Endothelial cell of umbilical vein (primary cell): ENCODE data around the gene NCL. TPM values are rescaled to one million over a fixed set of nuclear protein-coding genes. Genes with fewer than 3 reads are reported as not detected.

Source experiments
- BruUV-seq: library from RNA; stranded (reverse); fragments of 400-500 nt; replicated peaks from 2 replicates; lab custom pipeline; 2021; lab: Mats Ljungman, UMichigan
- CTCF ChIA-PET: fragments of 300-600, 350-600 bp; sonication (Branson Sonifier 250); formaldehyde crosslinking; loops from one replicate; lab custom pipeline; 2021; ENCODE audit warnings: antibody characterized with exemption, inconsistent platforms; lab: Charles Lee
- POLR2A ChIA-PET: fragments of 300-600, 350-600 bp; sonication (Branson Sonifier 250); formaldehyde crosslinking; loops from one replicate; lab custom pipeline; 2021; ENCODE audit warnings: antibody characterized with exemption, inconsistent platforms; lab: Charles Lee
- DNase-seq: peaks from one replicate; pipeline ENCODE4 v3.0.0-alpha.2; 2011; ENCODE audit warnings: low read depth, low spot score
- FAIRE-seq: peaks from 2 replicates; lab custom pipeline; 2011; peaks lifted over from hg19 to GRCh38; lab: Jason Lieb, UNC
- H2AFZ ChIP-seq: 2 replicates; pipeline ENCODE4 v1.6.0; 2012; ENCODE audit warnings: low read depth, low read length, control low read depth, inconsistent platforms
- H3K27ac ChIP-seq: 2 replicates; pipeline ENCODE4 v1.5.1; 2011; ENCODE audit warnings: low read depth, mild to moderate bottlenecking, control low read depth, low read length, moderate library complexity; ENCODE audit not compliant: insufficient read depth
- H3K27me3 ChIP-seq, 2 experiments: 2 replicates each; pipeline versions ENCODE4 v1.6.0 to v1.6.1; 2011; ENCODE audit warnings: low read length in 2 of 2, mixed read lengths in 1 of 2; ENCODE audit not compliant: control insufficient read depth in 2 of 2, insufficient read depth in 2 of 2
- H3K36me3 ChIP-seq, 2 experiments: 2 replicates in 1 of 2; 3 replicates in 1 of 2; pipeline ENCODE4 v1.5.1; 2011; ENCODE audit warnings: low read length in 2 of 2, mild to moderate bottlenecking in 1 of 2, moderate library complexity in 1 of 2; ENCODE audit not compliant: control insufficient read depth in 2 of 2, insufficient read depth in 2 of 2; ENCODE audit errors: extremely low read depth in 1 of 2
- H3K4me1 ChIP-seq: 3 replicates; pipeline ENCODE4 v1.5.1; 2011; ENCODE audit warnings: mild to moderate bottlenecking, low read length; ENCODE audit not compliant: control insufficient read depth, insufficient read depth; ENCODE audit errors: extremely low read depth
- H3K4me2 ChIP-seq: 2 replicates; pipeline ENCODE4 v1.6.1; 2011; ENCODE audit warnings: low read length, control low read depth, mixed read lengths; ENCODE audit not compliant: insufficient read depth
- H3K4me3 ChIP-seq, 3 experiments: fragments of 200-600 bp in 1 of 3; sonication (generic), shearing (Covaris generic) in 1 of 3; replicated peaks in 1 of 3; 2 replicates each; pipeline ENCODE4 v1.5.1; 2011 to 2016; ENCODE audit warnings: control low read depth in 3 of 3, low read length in 3 of 3, mild to moderate bottlenecking in 2 of 3, inconsistent platforms in 1 of 3, low read depth in 1 of 3, moderate library complexity in 1 of 3; ENCODE audit not compliant: insufficient read depth in 1 of 3
- H3K79me2 ChIP-seq: 2 replicates; pipeline ENCODE4 v1.6.0; 2012; ENCODE audit warnings: low read length, inconsistent platforms; ENCODE audit not compliant: control insufficient read depth, insufficient read depth
- H3K9ac ChIP-seq: replicated peaks from 2 replicates; pipeline ENCODE3; 2011; ENCODE audit warnings: low read length, control low read depth; ENCODE audit not compliant: insufficient read depth; ENCODE audit errors: extremely low read depth
- H3K9me1 ChIP-seq: replicated peaks from 3 replicates; pipeline ENCODE4 v1.6.0; 2011; ENCODE audit warnings: mild to moderate bottlenecking, low read length; ENCODE audit not compliant: control insufficient read depth, insufficient read depth; ENCODE audit errors: extremely low read depth
- H3K9me3 ChIP-seq: replicated peaks from 2 replicates; pipeline ENCODE4 v1.5.1; 2012; ENCODE audit warnings: low read length, inconsistent platforms; ENCODE audit not compliant: control insufficient read depth, insufficient read depth
- H4K20me1 ChIP-seq: replicated peaks from 2 replicates; pipeline ENCODE3; 2011; ENCODE audit warnings: mild to moderate bottlenecking, low read length; ENCODE audit not compliant: control insufficient read depth, insufficient read depth; ENCODE audit errors: extremely low read depth
- CTCF ChIP-seq, 2 donors: IDR thresholded peaks; 1 replicate in 1 of 2; 2 replicates in 1 of 2; pipeline ENCODE4 v1.5.1; 2011; ENCODE audit warnings: low read length in 2 of 2, mild to moderate bottlenecking in 2 of 2, moderate library complexity in 2 of 2, control low read depth in 1 of 2, inconsistent platforms in 1 of 2, low read depth in 1 of 2; ENCODE audit not compliant: insufficient read depth in 1 of 2; ENCODE audit errors: extremely low read depth in 1 of 2
- EZH2 ChIP-seq: IDR thresholded peaks from 2 replicates; pipeline ENCODE4 v1.6.1; 2012; ENCODE audit warnings: borderline replicate concordance, low read depth, mild to moderate bottlenecking, moderate library complexity, low read length, inconsistent platforms; ENCODE audit not compliant: severe bottlenecking
- FOS ChIP-seq: IDR thresholded peaks from 2 replicates; pipeline ENCODE4 v1.6.1; 2011; ENCODE audit warnings: mild to moderate bottlenecking, low read length, moderate library complexity, borderline replicate concordance; ENCODE audit not compliant: insufficient read depth
- GATA2 ChIP-seq: IDR thresholded peaks from 2 replicates; pipeline ENCODE4 v1.7.0; 2011; ENCODE audit warnings: low read depth, mild to moderate bottlenecking, moderate library complexity, mixed read lengths, low read length; ENCODE audit not compliant: insufficient read length, insufficient read depth
- JUN ChIP-seq: IDR thresholded peaks from 2 replicates; pipeline ENCODE4 v1.6.1; 2011; ENCODE audit warnings: borderline replicate concordance, low read depth; ENCODE audit not compliant: insufficient read length, insufficient read depth
- MAX ChIP-seq: IDR thresholded peaks from 2 replicates; pipeline ENCODE4 v1.6.1; 2011; ENCODE audit not compliant: insufficient read depth, insufficient read length
- MYC ChIP-seq: IDR thresholded peaks from one replicate; pipeline ENCODE4 v1.6.1; 2011; ENCODE audit warnings: mild to moderate bottlenecking, low read depth, low read length
- POLR2A ChIP-seq: IDR thresholded peaks from 2 replicates; pipeline ENCODE4 v1.6.1; 2012; ENCODE audit warnings: low read depth, mild to moderate bottlenecking, control low read depth, low read length
- POLR2AphosphoS5 ChIP-seq: IDR thresholded peaks from 2 replicates; pipeline ENCODE4 v1.6.1; 2012; ENCODE audit warnings: low read depth, mild to moderate bottlenecking, control low read depth, low read length, moderate library complexity; ENCODE audit not compliant: insufficient read depth
- dilution Hi-C: fragments of 300-500 bp; cut with MboI; formaldehyde crosslinking; loops from one replicate; pipeline ENCODE4 v1.15.0; 2019; ENCODE audit warnings: low sequenced_read_pairs; ENCODE audit not compliant: extremely low pct_ligation_motif_present
- intact Hi-C: fragments of 100-400 bp; cut with micrococcal nuclease; formaldehyde crosslinking; loops from one replicate; pipeline ENCODE4 v1.10.0; 2022
- polyA plus RNA-seq, 4 experiments: library from polyadenylated mRNA; depleted of rRNA in 3 of 4; stranded (reverse) in 3 of 4; unstranded in 1 of 4; fragments of >200 nt; gene quantifications; 2 replicates each; pipeline versions ENCODE4 v1.2.1 to v1.2.3, GENCODE V29; 2011 to 2012; ENCODE audit warnings: missing spikeins in 1 of 4
- total RNA-seq: library from RNA; stranded (reverse); gene quantifications from 2 replicates; pipeline ENCODE4 v1.2.3, GENCODE V29; 2021

Gene NCL
- total and polyA plus RNA-seq, 2 donors (not counting 3 experiments of a cell fraction or from before 2014, with no cell fraction given): 35.3 to 708 TPM

- Histone ChIP-seq H3K4me2 (no peak overlapping the region), H3K36me3 (peaks cover 69 to 73% of the 10 kb centered on the region in 2 experiments), H4K20me1 (peaks cover 4% of the 10 kb centered on the region), H3K9ac (no peak overlapping the region), H3K4me1 (peaks cover 18% of the 10 kb centered on the region), H3K79me2 (peaks cover 37% of the 10 kb centered on the region), H3K4me3 (no peak overlapping the region), H2AFZ (no peak overlapping the region), H3K9me1 (no peaks in the 10 kb centered on the region), H3K9me3 (no peaks in the 10 kb centered on the region), H3K27me3 (no peaks in the 10 kb centered on the region), H3K27ac (no peak overlapping the region)
- intact Hi-C loops (no loop called here), dilution Hi-C loops (loop anchor here (25.0 kb wide), 1 partner anchor 370 kb away; no protein-coding TSS in a partner anchor)
- DNase-seq (no peak), FAIRE-seq (no peak)
- BruUV-seq: no TSS peak
- POLR2A ChIA-PET: no interaction called here
- TF ChIP-seq CTCF (IDR thresholded peaks at IDR 0.05; ENCODE audit: extremely low read depth in 1 of 2, insufficient read depth in 1 of 2, low read depth in 1 of 2, low read length in 2 of 2) (no peak), MYC (no peak), FOS (no peak), MAX (no peak), GATA2 (no peak), POLR2AphosphoS5 (no peak), POLR2A (no peak), JUN (no peak), EZH2 (no peak)
- CTCF ChIA-PET: interaction anchor here (1.3 kb wide), 1 partner anchor 230 kb away, joined by 4 read pairs; no protein-coding TSS in a partner anchor
Measured at GRCh38 chr2:231457101-231457500, 7.2 kb downstream of the NCL start.
